HL-60 (cell line): ENCODE results near the gene GTF3C5.
"Not testable (repeated sequence)": the region's sequence is repeated elsewhere in the genome, so short reads cannot be mapped to it uniquely, and the experiment has no call there.

Experiments used
- DNase-seq, 2 experiments: peaks; one replicate each; pipeline ENCODE4 v3.0.0-alpha.2; 2010 to 2020; ENCODE audit warnings: low read depth in 1 of 2, low spot score in 1 of 2
- H3K27ac ChIP-seq: fragments of 250-450 bp; sonication (Bioruptor Pico); replicated peaks from 2 replicates; pipeline ENCODE4 v1.5.1; 2020; ENCODE audit warnings: mild to moderate bottlenecking, moderate library complexity
- H3K27me3 ChIP-seq: fragments of 250-450 bp; sonication (Bioruptor Pico); 2 replicates; pipeline ENCODE4 v1.5.1; 2021; ENCODE audit warnings: mild to moderate bottlenecking, moderate library complexity; ENCODE audit not compliant: insufficient read depth, poor library complexity, severe bottlenecking
- H3K4me3 ChIP-seq: replicated peaks from 2 replicates; pipeline ENCODE4 v1.5.1; 2011; ENCODE audit warnings: mild to moderate bottlenecking, control low read depth, low read length; ENCODE audit not compliant: insufficient read depth
- GABPA ChIP-seq: IDR thresholded peaks from 2 replicates; pipeline ENCODE4 v1.6.1; 2012; ENCODE audit warnings: low read depth
- POLR2AphosphoS5 ChIP-seq: IDR thresholded peaks from 2 replicates; pipeline ENCODE4 v1.6.1; 2012; ENCODE audit warnings: low read depth
- SPI1 ChIP-seq: IDR thresholded peaks from 2 replicates; pipeline ENCODE4 v1.6.1; 2012; ENCODE audit warnings: low read depth, mild to moderate bottlenecking, borderline replicate concordance
- TF ChIP-seq, protein P1 (sequence below): IDR thresholded peaks from one replicate; pipeline ENCODE4 v1.5.1; 2011; ENCODE audit warnings: low read length, control low read depth, inconsistent platforms; ENCODE audit not compliant: insufficient read depth
- TF ChIP-seq, protein P2 (sequence below): IDR thresholded peaks from 2 replicates; pipeline ENCODE4 v1.6.1; 2012; ENCODE audit warnings: low read depth; ENCODE audit not compliant: insufficient replicate concordance

GTF3C5 gene

DNA sequence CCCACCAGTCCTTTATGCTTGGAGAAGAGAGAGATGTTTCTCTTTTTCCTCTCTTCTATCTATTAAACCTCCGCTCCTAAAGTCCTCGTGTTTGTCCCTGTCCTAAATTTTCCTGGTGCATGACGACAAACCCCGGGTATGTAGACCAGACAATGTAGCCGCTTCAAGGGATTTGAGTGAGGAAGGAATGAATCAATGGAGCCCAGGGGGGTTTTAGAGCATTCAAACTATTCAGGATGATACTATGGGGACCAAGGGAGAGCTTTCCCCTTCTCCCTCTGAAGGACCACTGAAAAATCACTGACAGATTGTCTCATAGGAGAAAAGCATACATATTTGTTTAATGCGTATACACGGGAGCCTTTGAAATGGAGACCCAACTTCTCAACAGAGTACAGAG is 49.4 kb downstream of the GTF3C5 start:
- no peak overlapping the region for H3K4me3 ChIP-seq
- H3K27me3 ChIP-seq = no peaks in the 10 kb centered on the region
- no peak overlapping the region for H3K27ac ChIP-seq
- no peak for DNase-seq
- TF ChIP-seq, protein P1, sequence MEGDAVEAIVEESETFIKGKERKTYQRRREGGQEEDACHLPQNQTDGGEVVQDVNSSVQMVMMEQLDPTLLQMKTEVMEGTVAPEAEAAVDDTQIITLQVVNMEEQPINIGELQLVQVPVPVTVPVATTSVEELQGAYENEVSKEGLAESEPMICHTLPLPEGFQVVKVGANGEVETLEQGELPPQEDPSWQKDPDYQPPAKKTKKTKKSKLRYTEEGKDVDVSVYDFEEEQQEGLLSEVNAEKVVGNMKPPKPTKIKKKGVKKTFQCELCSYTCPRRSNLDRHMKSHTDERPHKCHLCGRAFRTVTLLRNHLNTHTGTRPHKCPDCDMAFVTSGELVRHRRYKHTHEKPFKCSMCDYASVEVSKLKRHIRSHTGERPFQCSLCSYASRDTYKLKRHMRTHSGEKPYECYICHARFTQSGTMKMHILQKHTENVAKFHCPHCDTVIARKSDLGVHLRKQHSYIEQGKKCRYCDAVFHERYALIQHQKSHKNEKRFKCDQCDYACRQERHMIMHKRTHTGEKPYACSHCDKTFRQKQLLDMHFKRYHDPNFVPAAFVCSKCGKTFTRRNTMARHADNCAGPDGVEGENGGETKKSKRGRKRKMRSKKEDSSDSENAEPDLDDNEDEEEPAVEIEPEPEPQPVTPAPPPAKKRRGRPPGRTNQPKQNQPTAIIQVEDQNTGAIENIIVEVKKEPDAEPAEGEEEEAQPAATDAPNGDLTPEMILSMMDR = no peak
- TF ChIP-seq, protein P2, sequence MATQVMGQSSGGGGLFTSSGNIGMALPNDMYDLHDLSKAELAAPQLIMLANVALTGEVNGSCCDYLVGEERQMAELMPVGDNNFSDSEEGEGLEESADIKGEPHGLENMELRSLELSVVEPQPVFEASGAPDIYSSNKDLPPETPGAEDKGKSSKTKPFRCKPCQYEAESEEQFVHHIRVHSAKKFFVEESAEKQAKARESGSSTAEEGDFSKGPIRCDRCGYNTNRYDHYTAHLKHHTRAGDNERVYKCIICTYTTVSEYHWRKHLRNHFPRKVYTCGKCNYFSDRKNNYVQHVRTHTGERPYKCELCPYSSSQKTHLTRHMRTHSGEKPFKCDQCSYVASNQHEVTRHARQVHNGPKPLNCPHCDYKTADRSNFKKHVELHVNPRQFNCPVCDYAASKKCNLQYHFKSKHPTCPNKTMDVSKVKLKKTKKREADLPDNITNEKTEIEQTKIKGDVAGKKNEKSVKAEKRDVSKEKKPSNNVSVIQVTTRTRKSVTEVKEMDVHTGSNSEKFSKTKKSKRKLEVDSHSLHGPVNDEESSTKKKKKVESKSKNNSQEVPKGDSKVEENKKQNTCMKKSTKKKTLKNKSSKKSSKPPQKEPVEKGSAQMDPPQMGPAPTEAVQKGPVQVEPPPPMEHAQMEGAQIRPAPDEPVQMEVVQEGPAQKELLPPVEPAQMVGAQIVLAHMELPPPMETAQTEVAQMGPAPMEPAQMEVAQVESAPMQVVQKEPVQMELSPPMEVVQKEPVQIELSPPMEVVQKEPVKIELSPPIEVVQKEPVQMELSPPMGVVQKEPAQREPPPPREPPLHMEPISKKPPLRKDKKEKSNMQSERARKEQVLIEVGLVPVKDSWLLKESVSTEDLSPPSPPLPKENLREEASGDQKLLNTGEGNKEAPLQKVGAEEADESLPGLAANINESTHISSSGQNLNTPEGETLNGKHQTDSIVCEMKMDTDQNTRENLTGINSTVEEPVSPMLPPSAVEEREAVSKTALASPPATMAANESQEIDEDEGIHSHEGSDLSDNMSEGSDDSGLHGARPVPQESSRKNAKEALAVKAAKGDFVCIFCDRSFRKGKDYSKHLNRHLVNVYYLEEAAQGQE = no peak
- TF ChIP-seq POLR2AphosphoS5 (no peak), GABPA (no peak), SPI1 (no peak)

DNA sequence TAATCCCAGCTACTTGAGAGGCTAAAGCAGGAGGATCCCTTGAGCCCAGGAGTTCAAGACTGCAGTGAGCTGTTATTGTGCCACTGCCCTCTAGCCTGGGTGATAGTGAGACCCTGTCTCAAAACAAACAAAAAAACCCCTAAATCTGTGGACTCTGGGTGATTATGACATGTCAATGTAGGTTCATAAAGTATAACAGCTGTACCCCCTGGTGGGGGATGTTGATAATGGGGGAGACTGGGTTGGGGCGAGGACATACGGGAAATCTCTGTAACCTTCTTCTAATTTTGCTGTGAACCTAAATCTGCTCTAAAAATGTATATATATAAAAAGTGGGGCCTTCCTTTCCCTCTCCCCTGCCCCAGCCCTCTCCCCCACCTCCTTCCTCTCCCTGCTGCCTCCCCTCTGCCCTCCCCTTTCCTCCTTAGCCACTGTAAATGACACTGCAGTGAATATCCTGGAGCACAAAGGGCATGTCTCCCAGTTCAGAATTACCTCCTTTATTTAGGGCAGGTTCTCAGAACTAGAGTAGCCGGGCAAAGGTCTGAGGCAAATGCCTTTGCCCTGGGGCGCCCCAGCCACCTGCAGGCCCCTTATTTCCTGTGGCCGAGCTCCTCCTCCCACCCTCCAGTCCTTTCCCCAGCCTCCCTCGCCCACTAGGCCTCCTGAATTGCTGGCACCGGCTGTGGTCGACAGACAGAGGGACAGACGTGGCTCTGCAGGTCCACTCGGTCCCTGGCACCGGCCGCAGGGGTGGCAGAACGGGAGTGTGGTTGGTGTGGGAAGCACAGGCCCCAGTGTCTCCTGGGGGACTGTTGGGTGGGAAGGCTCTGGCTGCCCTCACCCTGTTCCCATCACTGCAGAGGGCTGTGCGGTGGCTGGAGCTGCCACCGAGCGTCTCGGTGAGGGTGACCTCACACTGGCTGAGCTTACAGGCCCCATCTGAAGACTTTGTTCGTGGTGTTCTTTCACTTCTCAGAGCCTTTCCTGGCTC is 50.3 kb downstream of the GTF3C5 start:
- not testable (repeated sequence) for DNase-seq, H3K27me3 ChIP-seq, H3K27ac ChIP-seq, H3K4me3 ChIP-seq

DNA sequence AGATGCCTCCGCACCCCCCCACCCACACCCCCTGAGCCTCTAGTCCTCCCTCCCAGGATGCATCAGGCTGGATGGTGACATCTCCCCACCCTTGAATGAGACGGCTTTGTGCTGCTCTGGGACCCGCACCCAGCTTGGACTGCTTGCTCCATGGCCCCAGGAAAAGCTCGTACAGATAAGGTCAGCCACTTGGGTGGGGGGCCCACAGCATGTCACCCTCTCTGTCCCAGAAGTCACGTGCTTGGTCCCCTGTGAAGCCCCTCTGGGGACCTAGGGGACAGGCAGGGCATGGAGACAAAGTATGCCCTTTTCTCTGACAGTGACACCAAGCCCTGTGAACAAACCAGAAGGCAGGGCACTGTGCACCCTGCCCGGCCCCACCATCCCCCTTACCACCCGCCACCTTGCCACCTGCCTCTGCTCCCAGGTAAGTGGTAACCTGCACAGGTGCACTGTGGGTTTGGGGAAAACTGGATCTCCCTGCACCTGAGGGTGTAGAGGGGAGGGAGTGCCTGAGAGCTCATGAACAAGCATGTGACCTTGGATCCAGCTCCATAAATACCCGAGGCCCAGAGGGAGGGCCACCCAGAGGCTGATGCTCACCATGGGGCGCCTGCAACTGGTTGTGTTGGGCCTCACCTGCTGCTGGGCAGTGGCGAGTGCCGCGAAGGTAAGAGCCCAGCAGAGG is 51.3 kb downstream of the GTF3C5 start:
- H3K27ac ChIP-seq, H3K27me3 ChIP-seq, H3K4me3 ChIP-seq, DNase-seq: not testable (repeated sequence)

DNA sequence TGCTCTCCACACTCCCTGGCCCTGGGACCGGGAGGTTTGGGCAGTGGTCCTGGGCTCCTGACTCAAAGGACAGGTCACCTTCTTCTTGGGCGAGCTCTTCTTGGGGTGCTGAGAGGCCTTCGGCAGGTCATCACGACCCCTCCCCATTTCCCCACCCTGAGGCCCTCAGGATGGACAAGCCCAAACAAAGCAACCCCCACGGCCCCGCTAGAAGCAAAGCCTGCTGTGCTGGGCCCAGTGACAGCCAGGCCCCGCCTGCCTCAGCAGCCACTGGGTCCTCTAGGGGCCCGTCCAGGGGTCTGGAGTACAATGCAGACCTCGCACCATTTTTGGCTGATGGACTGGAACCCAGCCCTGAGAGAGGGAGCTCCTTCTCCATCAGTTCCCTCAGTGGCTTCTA is 52.9 kb downstream of the GTF3C5 start:
- H3K27me3 ChIP-seq, DNase-seq, H3K4me3 ChIP-seq, H3K27ac ChIP-seq: not testable (repeated sequence)

DNA sequence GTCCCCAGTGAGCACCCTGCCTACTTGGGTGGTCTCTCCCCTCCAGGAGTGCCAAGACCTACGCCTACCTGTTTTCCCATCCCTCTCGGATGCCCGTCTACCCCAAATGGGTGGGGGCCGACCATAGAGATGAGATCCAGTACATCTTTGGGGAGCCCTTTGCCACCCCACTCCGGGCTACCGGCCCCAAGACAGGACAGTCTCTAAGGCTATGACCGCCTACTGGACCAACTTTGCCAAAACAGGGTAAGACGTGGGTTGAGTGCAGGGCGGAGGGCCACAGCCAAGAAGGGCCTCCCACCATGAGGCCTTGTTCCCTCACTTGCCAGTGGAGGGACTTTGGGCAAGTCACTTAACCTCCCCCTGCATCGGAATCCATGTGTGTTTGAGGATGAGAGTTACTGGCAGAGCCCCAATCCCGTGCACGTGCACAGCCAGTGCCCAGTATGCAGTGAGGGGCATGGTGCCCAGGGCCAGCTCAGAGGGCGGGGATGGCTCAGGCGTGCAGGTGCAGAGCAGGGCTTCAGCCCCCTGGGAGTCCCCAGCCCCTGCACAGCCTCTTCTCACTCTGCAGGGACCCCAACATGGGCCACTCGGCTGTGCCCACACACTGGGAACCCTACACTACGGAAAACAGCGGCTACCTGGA is 55.5 kb downstream of the GTF3C5 start:
- H3K4me3 ChIP-seq, DNase-seq, H3K27ac ChIP-seq, H3K27me3 ChIP-seq: not testable (repeated sequence)

DNA sequence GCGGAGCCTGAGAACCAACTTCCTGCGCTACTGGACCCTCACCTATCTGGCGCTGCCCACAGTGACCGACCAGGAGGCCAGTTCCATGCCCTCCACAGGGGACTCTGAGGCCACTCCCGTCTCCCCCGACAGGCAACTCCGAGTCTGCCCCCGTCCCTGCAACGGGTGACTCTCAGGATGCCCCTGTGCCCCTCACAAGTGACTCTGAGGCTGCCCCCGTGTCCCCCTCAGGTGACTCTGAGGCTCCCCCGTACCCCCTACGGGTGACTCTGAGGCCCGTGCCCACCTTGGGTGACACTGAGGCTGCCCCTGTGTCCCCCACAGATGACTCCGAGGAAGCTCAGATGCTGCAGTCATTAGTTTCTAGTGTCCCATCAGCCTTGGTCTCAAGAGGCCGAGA is 56.1 kb downstream of the GTF3C5 start:
- H3K27me3 ChIP-seq = no peaks in the 10 kb centered on the region
- TF ChIP-seq, protein P2 = no peak
- TF ChIP-seq GABPA (no peak), POLR2AphosphoS5 (no peak), SPI1 (no peak)
- TF ChIP-seq, protein P1 = no peak
- H3K4me3 ChIP-seq = no peak overlapping the region
- no peak for DNase-seq
- H3K27ac ChIP-seq = no peak overlapping the region
